SK-N-SH (cell line): ENCODE results near the gene TBC1D2B. TPM values are rescaled to one million over a fixed set of nuclear protein-coding genes. Genes with fewer than 3 reads are reported as not detected.

Experiments
- CTCF ChIA-PET: fragments of 300-600, 350-600 bp; formaldehyde crosslinking; extraction: SDS; loops from one replicate; lab custom pipeline; 2021; lab: Yijun Ruan, JAX
- POLR2A ChIA-PET: fragments of 350-600 bp; sonication (Branson Sonifier 250); formaldehyde crosslinking; extraction: SDS; loops from one replicate; lab custom pipeline; 2020; ENCODE audit warnings: antibody characterized with exemption, inconsistent platforms; lab: Yijun Ruan, JAX
- DNase-seq: peaks from one replicate; pipeline ENCODE4 v3.0.0; 2012
- H2AFZ ChIP-seq: fragments of 200-600 bp; sonication (generic); 2 replicates; pipeline ENCODE4 v1.8.1; 2016; ENCODE audit warnings: antibody characterized with exemption, mild to moderate bottlenecking, low read depth
- H3F3A ChIP-seq: fragments of 200-600 bp; sonication (generic); replicated peaks from 2 replicates; pipeline ENCODE3; 2016; ENCODE audit warnings: antibody characterized with exemption, mild to moderate bottlenecking; ENCODE audit not compliant: insufficient read depth
- H3K27ac ChIP-seq, 2 experiments: fragments of 200-500 bp in 1 of 2; fragments of 200-600 bp in 1 of 2; sonication (Bioruptor generic) in 1 of 2; sonication (generic), shearing (Covaris generic) in 1 of 2; 2 replicates each; pipeline versions ENCODE4 v1.5.1 to v1.6.1; 2014 to 2016; ENCODE audit warnings: low read depth in 2 of 2, inconsistent platforms in 1 of 2, low read length in 1 of 2, mild to moderate bottlenecking in 1 of 2, mixed read lengths in 1 of 2
- H3K27me3 ChIP-seq: fragments of 200-600 bp; sonication (generic), shearing (Covaris generic); 2 replicates; pipeline ENCODE4 v1.6.1; 2016; ENCODE audit warnings: mixed run types; ENCODE audit not compliant: insufficient read depth
- H3K36me3 ChIP-seq, 2 experiments: fragments of 200-500 bp in 1 of 2; fragments of 200-600 bp in 1 of 2; sonication (Bioruptor generic) in 1 of 2; sonication (generic) in 1 of 2; replicated peaks in 1 of 2; 2 replicates each; pipeline versions ENCODE3 to v1.5.1; 2014 to 2016; ENCODE audit warnings: low read length in 1 of 2, mild to moderate bottlenecking in 1 of 2; ENCODE audit not compliant: insufficient read depth in 2 of 2, control insufficient read depth in 1 of 2
- H3K4me1 ChIP-seq, 2 experiments: fragments of 200-500 bp in 1 of 2; fragments of 200-600 bp in 1 of 2; sonication (Bioruptor generic) in 1 of 2; sonication (generic), shearing (Covaris generic) in 1 of 2; 2 replicates each; pipeline versions ENCODE4 v1.5.1 to v1.6.1; 2014 to 2016; ENCODE audit warnings: low read depth in 1 of 2, low read length in 1 of 2, mixed run types in 1 of 2; ENCODE audit not compliant: insufficient read depth in 2 of 2, control insufficient read depth in 1 of 2
- H3K4me2 ChIP-seq: fragments of 200-600 bp; sonication (generic), shearing (Covaris generic); 2 replicates; pipeline ENCODE4 v1.6.1; 2017; ENCODE audit warnings: mixed run types
- H3K4me3 ChIP-seq, 2 experiments: fragments of 200-500 bp in 1 of 2; fragments of 200-600 bp in 1 of 2; sonication (Bioruptor generic) in 1 of 2; sonication (generic), shearing (Covaris generic) in 1 of 2; 2 replicates each; pipeline versions ENCODE4 v1.5.1 to v1.8.1; 2014 to 2016; ENCODE audit warnings: low read depth in 2 of 2, inconsistent platforms in 1 of 2, low read length in 1 of 2, mild to moderate bottlenecking in 1 of 2, mixed read lengths in 1 of 2, moderate library complexity in 1 of 2
- H3K79me2 ChIP-seq: fragments of 200-600 bp; sonication (generic); 2 replicates; pipeline ENCODE4 v1.8.1; 2017; ENCODE audit warnings: mild to moderate bottlenecking; ENCODE audit not compliant: insufficient read depth
- H3K9ac ChIP-seq: fragments of 200-600 bp; sonication (generic); 2 replicates; pipeline ENCODE4 v1.6.1; 2017; ENCODE audit warnings: mixed run types
- H3K9me2 ChIP-seq: fragments of 200-600 bp; sonication (generic); 2 replicates; pipeline ENCODE4 v1.6.1; 2017; ENCODE audit warnings: mixed run types
- H3K9me3 ChIP-seq: fragments of 200-600 bp; sonication (generic); 2 replicates; pipeline ENCODE4 v1.6.1; 2017; ENCODE audit warnings: mixed run types, mild to moderate bottlenecking, moderate library complexity
- H4K20me1 ChIP-seq: fragments of 200-600 bp; sonication (generic); 2 replicates; pipeline ENCODE4 v1.6.1; 2017; ENCODE audit warnings: mild to moderate bottlenecking, mixed run types; ENCODE audit not compliant: insufficient read depth
- CHD2 ChIP-seq: fragments of 150-350 bp; IDR thresholded peaks from 2 replicates; pipeline ENCODE4 v1.6.1; 2018; ENCODE audit warnings: low read length; ENCODE audit not compliant: partially characterized antibody
- ELF1 ChIP-seq: IDR thresholded peaks from 2 replicates; pipeline ENCODE4 v1.4.0; 2012
- EP300 ChIP-seq, 2 experiments: IDR thresholded peaks; 2 replicates each; pipeline versions ENCODE4 v1.4.0 to v1.6.1; 2012; ENCODE audit warnings: borderline replicate concordance in 1 of 2, low read depth in 1 of 2, low read length in 1 of 2
- EZH2phosphoT487 ChIP-seq: fragments of 200-600 bp; sonication (generic); IDR thresholded peaks from 2 replicates; pipeline ENCODE4 v1.6.1; 2017; ENCODE audit warnings: low read depth, mixed run types, mild to moderate bottlenecking, antibody characterized with exemption, moderate library complexity, borderline replicate concordance
- FOSL2 ChIP-seq: IDR thresholded peaks from 2 replicates; pipeline ENCODE4 v1.4.0; 2012; ENCODE audit warnings: low read depth, mild to moderate bottlenecking, moderate library complexity, borderline replicate concordance
- FOXJ3 ChIP-seq: sonication (generic); formaldehyde crosslinking; IDR thresholded peaks from 2 replicates; pipeline ENCODE4 v1.5.1; 2020; ENCODE audit warnings: mild to moderate bottlenecking, missing genetic modification reagents
- GABPA ChIP-seq: IDR thresholded peaks from 2 replicates; pipeline ENCODE4 v1.4.0; 2012; ENCODE audit warnings: low read depth, mild to moderate bottlenecking
- GATA2 ChIP-seq: sonication (generic); formaldehyde crosslinking; IDR thresholded peaks from 2 replicates; pipeline ENCODE4 v1.5.0; 2020; ENCODE audit warnings: mild to moderate bottlenecking, missing genetic modification reagents
- IRF3 ChIP-seq: fragments of 150-350 bp; IDR thresholded peaks from 2 replicates; pipeline ENCODE4 v1.6.1; 2016; ENCODE audit warnings: mild to moderate bottlenecking, low read depth, low read length
- JUND ChIP-seq: IDR thresholded peaks from 2 replicates; pipeline ENCODE4 v1.4.0; 2012
- MXI1 ChIP-seq: IDR thresholded peaks from 2 replicates; pipeline ENCODE4 v1.6.1; 2012; ENCODE audit warnings: mild to moderate bottlenecking, low read depth, low read length, improper control_type of control experiment
- NRF1 ChIP-seq: IDR thresholded peaks from 2 replicates; pipeline ENCODE4 v1.6.1; 2012; ENCODE audit warnings: low read depth, mild to moderate bottlenecking, low read length
- PBX3 ChIP-seq: IDR thresholded peaks from 2 replicates; pipeline ENCODE4; 2012
- RAD21 ChIP-seq: IDR thresholded peaks from 2 replicates; pipeline ENCODE4 v1.6.1; 2012; ENCODE audit warnings: mild to moderate bottlenecking, low read length
- RXRA ChIP-seq: IDR thresholded peaks from 2 replicates; pipeline ENCODE4 v1.4.0; 2012; ENCODE audit warnings: low read depth, mild to moderate bottlenecking, borderline replicate concordance
- SIN3A ChIP-seq: IDR thresholded peaks from 2 replicates; pipeline ENCODE4 v1.6.1; 2012; ENCODE audit warnings: low read depth, mild to moderate bottlenecking, low read length, moderate library complexity, borderline replicate concordance
- SMC3 ChIP-seq: IDR thresholded peaks from 2 replicates; pipeline ENCODE4 v1.6.1; 2012; ENCODE audit warnings: low read depth, low read length, improper control_type of control experiment
- TAF1 ChIP-seq: IDR thresholded peaks from 2 replicates; pipeline ENCODE4 v1.6.1; 2012; ENCODE audit warnings: low read depth, mild to moderate bottlenecking, low read length, moderate library complexity, borderline replicate concordance
- ZBTB33 ChIP-seq: IDR thresholded peaks from 2 replicates; pipeline ENCODE4 v1.4.0; 2012; ENCODE audit warnings: low read depth, borderline replicate concordance
- WGBS: methylation state at CpG from one replicate; pipeline ENCODE4 v1.1.6; 2017; ENCODE audit warnings: low lambda C conversion rate; 5-methylcytosine and 5-hydroxymethylcytosine counted together
- polyA plus RNA-seq, 3 experiments: library from polyadenylated mRNA; depleted of rRNA; stranded (reverse); fragments of >200 nt; gene quantifications; 2 replicates each; pipeline ENCODE4 v1.2.3, GENCODE V29; 2012

The TBC1D2B gene
- polyA plus RNA-seq, 1 of the 3 experiments (the other 2 are of a cell fraction) = 19.0 TPM

GRCh38 chr15:78067328-78068228, 9.9 kb downstream of the TBC1D2B start (continued):
- TF ChIP-seq PBX3 = peak; percentile 65
- peak; percentile 47; the same call in 1 of the 2 replicates for TF ChIP-seq RXRA
- TF ChIP-seq SMC3 = peak; percentile 5; the same call in 1 of the 2 replicates
- TF ChIP-seq EP300 (IDR thresholded peaks at IDR 0.05; ENCODE audit: borderline replicate concordance in 1 of 2, low read depth in 1 of 2, low read length in 1 of 2) = peak; percentile 60 to 96; a peak in 3 of 4 replicates
- peak; percentile 23; the same call in 1 of the 2 replicates for TF ChIP-seq JUND
- TF ChIP-seq NRF1 = no peak
- TF ChIP-seq TAF1 = no peak
- no peak for TF ChIP-seq ELF1
- TF ChIP-seq ZBTB33 = no peak
- TF ChIP-seq MXI1 = peak; percentile 87

- Histone ChIP-seq H4K20me1 (peaks cover 24% of the 10 kb centered on the region), H3K4me1 (peaks cover 69 to 77% of the 10 kb centered on the region in 2 experiments), H3K4me3 (no peak overlapping the region)
- POLR2A ChIA-PET = interaction anchor here (1.1 to 1.6 kb wide), 2 partner anchors 9 to 61 kb away, joined by 3 to 4 read pairs; no protein-coding TSS in a partner anchor
- TF ChIP-seq IRF3 = no peak
- TF ChIP-seq SIN3A = no peak
- no peak for TF ChIP-seq EP300 (IDR thresholded peaks at IDR 0.05; ENCODE audit: borderline replicate concordance in 1 of 2, low read depth in 1 of 2, low read length in 1 of 2)
- no peak for TF ChIP-seq RAD21
- no peak for TF ChIP-seq TAF1
- TF ChIP-seq FOXJ3 = no peak
- no peak for TF ChIP-seq FOSL2
- TF ChIP-seq GATA2 = no peak
- TF ChIP-seq GABPA = no peak
- no peak for TF ChIP-seq CHD2
- no peak for TF ChIP-seq JUND
- TF ChIP-seq EZH2phosphoT487 = no peak
- TF ChIP-seq ZBTB33 = no peak
- TF ChIP-seq, all 33 proteins: peak for 0
- CTCF ChIA-PET = interaction anchor here (0.6 to 5.7 kb wide), 9 partner anchors 10 to 99 kb away, joined by 3 to 39 read pairs (median 3); no protein-coding TSS in a partner anchor
- Histone ChIP-seq H3F3A (peaks cover 27% of the 10 kb centered on the region), H3K36me3 (no peaks in the 10 kb centered on the region), H3K27me3 (no peaks in the 10 kb centered on the region), H3K9me3 (no peaks in the 10 kb centered on the region), H3K79me2 (peaks cover 93% of the 10 kb centered on the region), H3K9ac (no peak overlapping the region), H3K9me2 (no peaks in the 10 kb centered on the region), H2AFZ (no peak overlapping the region), H3K27ac (peak overlapping the region; percentile 87 to 99), H3K4me2 (peak overlapping the region; percentile 57)
- 92% methylated on average over 6 of the region's 7 CpGs for WGBS
- DNase-seq = no peak
Measured at GRCh38 chr15:78065973-78066946, 11.3 kb downstream of the TBC1D2B start.
